GM12873 (cell line): Measurements from ENCODE around the gene FUZ.

Experiments used
- TF ChIP-seq, protein P1 (sequence below): IDR thresholded peaks from 2 replicates; pipeline ENCODE4 v1.5.1; 2012; ENCODE audit warnings: low read depth, mild to moderate bottlenecking, moderate library complexity, low read length, control low read depth; ENCODE audit not compliant: insufficient read depth; ENCODE audit errors: missing control alignments

Gene FUZ

DNA sequence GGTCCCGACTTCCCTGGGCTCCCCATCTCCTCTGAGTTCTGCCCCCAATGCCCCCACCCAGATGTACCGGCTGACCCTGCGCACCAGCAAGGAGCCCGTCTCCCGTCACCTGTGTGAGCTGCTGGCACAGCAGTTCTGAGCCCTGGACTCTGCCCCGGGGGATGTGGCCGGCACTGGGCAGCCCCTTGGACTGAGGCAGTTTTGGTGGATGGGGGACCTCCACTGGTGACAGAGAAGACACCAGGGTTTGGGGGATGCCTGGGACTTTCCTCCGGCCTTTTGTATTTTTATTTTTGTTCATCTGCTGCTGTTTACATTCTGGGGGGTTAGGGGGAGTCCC is 6.5 kb downstream of the FUZ start:
- TF ChIP-seq, protein P1, sequence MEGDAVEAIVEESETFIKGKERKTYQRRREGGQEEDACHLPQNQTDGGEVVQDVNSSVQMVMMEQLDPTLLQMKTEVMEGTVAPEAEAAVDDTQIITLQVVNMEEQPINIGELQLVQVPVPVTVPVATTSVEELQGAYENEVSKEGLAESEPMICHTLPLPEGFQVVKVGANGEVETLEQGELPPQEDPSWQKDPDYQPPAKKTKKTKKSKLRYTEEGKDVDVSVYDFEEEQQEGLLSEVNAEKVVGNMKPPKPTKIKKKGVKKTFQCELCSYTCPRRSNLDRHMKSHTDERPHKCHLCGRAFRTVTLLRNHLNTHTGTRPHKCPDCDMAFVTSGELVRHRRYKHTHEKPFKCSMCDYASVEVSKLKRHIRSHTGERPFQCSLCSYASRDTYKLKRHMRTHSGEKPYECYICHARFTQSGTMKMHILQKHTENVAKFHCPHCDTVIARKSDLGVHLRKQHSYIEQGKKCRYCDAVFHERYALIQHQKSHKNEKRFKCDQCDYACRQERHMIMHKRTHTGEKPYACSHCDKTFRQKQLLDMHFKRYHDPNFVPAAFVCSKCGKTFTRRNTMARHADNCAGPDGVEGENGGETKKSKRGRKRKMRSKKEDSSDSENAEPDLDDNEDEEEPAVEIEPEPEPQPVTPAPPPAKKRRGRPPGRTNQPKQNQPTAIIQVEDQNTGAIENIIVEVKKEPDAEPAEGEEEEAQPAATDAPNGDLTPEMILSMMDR, result no peak

DNA sequence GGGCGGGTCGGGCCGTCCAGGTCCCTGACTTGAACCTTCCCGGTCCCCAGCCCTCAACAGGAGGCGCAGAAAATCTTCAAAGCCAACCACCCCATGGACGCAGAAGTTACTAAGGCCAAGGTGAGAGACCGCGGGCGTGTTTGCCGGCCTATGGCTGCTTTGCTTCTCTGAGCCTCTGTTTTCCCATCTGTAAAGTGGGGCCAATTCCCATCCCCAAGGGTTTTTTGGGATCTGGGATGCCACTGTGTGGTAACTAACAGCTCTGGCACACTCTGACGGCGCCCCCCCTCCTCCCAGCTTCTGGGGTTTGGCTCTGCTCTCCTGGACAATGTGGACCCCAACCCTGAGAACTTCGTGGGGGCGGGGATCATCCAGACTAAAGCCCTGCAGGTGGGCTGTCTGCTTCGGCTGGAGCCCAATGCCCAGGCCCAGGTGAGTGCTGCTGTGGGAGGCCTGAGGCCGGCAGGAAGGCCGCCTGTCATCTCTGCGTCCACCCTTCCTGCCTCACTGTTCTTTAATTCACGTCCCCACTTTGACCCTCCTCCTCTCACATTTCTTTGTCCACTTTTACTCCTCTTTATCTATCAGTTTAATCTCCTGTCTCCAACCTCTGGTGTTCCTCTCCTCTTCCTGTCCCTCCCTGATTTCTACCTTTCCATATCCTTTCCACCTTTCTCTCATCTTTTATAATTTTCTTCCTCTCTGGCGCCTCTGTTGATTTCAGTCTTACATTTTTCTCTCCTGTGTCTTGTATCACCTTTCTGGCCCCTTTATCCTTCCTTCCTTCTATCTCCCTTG is 7.1 kb downstream of the FUZ start:
- TF ChIP-seq, protein P1, result no peak

DNA sequence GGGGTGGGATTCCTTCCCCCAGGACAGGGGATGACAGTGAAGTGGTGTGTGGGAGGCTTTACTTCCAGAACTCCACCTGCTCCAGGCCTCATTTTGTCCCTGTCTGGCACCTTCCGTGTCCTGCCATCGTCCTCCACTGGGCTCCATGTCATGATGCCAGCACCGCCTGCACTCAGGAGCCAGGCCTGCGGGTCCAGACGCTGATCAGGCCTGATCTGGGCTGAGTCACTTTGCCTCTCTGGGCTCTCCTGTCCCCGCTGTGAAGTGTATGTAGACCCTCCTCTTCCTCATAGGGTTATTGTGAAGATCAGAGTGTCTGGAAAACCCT is 9.6 kb downstream of the FUZ start:
- TF ChIP-seq, protein P1, result no peak

DNA sequence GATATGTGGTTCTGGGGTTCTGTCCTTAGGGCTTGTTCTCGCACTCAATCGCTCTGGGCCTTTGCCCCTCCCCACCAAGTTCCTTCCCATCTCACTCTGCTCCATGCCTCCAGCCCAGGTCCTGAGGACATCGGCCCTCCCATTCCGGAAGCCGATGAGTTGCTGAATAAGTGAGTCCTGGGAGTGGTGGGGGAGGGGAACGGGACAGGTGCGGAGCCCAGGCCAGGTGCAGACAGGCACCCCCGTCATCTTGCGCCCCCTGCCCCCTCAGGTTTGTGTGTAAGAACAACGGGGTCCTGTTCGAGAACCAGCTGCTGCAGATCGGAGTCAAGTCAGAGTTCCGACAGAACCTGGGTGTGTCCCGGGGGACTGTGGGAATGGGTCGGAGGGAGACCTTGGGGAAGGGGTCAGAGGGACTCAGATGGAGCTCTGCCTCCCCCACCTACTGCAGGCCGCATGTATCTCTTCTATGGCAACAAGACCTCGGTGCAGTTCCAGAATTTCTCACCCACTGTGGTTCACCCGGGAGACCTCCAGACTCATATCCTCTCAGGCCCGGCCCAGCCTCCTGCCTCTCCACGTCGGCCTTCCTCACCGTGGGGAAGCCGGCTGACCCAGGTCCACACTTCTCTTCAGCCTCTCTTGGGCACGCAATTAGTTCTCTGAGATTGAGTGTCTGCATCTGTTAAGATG is 10.1 kb downstream of the FUZ start:
- TF ChIP-seq, protein P1, result no peak

DNA sequence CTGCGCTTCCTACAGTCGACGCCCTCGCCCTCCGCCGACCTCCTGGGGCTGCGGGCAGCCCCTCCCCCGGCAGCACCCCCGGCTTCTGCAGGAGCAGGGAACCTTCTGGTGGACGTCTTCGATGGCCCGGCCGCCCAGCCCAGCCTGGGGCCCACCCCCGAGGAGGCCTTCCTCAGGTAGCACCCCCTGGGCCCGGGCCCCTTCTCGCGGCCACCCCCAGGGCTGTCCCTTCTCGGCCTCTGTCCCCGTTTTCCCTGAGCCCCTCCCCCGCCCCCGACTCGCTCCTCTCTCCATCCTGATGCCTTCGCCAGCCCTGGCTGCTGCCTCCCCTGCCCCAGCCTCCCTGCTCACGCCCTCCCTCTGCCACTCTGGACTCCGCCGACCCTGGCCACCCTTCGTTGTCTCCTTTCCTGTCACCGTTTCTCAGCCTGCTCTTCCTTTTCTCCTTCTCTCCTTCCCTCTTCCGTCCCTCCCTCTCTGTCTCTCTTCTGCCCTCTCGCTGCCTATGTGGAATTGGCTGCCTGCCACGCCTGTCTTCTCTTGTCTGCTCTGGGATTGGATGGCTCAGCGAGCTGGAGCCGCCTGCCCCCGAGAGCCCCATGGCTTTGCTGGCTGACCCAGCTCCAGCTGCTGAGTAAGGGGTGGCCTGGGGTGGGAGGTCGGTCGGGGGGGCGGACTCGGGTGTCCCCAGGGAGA is 11.0 kb downstream of the FUZ start:
- TF ChIP-seq, protein P1, result no peak

DNA sequence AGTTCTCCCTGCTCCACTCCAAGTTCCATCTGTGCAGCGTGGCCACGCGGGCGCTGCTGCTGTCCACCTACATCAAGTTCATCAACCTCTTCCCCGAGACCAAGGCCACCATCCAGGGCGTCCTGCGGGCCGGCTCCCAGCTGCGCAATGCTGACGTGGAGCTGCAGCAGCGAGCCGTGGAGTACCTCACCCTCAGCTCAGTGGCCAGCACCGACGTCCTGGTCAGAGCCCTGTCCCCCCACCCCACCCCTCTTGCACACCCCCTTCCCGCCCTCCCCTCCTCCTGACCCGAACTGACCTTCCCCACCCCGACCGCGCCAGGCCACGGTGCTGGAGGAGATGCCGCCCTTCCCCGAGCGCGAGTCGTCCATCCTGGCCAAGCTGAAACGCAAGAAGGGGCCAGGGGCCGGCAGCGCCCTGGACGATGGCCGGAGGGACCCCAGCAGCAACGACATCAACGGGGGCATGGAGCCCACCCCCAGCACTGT is 11.6 kb downstream of the FUZ start:
- TF ChIP-seq, protein P1, result no peak

DNA sequence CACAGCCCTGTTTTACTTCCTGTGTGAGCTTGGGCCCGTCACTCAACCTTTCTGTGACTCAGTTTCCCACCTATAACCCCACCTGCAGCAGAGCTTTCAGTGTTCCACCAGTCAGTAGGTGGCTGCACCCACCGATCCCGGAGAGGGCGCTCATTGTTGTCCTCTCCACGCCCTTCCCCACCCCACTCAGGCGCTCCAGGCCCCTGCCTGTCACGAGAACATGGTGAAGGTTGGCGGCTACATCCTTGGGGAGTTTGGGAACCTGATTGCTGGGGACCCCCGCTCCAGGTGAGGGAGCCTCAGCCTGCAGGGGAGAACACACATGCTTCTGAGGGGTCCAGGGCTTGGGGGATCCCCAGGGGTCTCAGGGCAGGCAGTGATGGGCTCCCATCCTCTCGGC is 12.3 kb downstream of the FUZ start:
- TF ChIP-seq, protein P1, result no peak
